ENCODE results near the gene ZGLP1.

ZGLP1 gene

GRCh38 chr19:10309423-10309822 lies at the start of gene ZGLP1:
ZGLP1 (minus strand) TSS chr19:10309815.
- no peaks in the 10 kb centered on the region for H3K27me3 ChIP-seq
- no peaks in the 10 kb centered on the region for H3K9me3 ChIP-seq
- peaks cover 13% of the 10 kb centered on the region for H4K20me1 ChIP-seq
- 0 out of 2 replicates have a peak within 1 kb of the TSS, but pooled peaks have one; percentile 31 for H3K4me3 ChIP-seq
- peak within 1 kb of the TSS; percentile 89 for H3K4me2 ChIP-seq
- peaks cover 53% of the 10 kb centered on the region for H3K4me1 ChIP-seq
- no peaks in the 10 kb centered on the region for H3K36me3 ChIP-seq
- peak within 1 kb of the TSS; percentile 38; the same call in 1 of the 2 replicates for H3K9ac ChIP-seq
- peak within 1 kb of the TSS; percentile 0; the same call in 1 of the 2 replicates for H3K27ac ChIP-seq
- no peak for TF ChIP-seq Cebpa-rat (IDR thresholded peaks at IDR 0.05)

DNA sequence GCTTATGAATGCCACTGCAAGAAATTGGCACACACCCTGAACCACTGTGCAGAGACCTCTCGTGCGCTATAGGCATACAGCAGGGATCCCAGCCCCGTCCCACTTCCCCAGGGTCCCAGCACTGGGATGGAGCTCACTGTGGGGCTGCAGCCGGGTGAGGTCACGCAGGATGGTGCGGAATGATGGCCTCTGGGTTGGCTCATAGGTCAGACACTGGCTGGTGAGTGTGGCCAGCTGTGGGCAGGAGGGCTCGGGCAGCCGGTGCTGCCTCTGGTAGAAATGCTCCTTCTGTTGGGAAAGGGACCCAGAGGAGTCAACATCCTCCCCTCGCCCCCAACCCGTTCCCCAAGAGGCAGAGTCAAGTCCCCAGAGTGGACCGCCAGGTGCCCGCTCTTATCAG lies 46.8 kb upstream of the ZGLP1 start:
- no peak overlapping the region for H3K4me3 ChIP-seq
- H3K36me3 ChIP-seq: peaks cover 97% of the 10 kb centered on the region
- H3K27me3 ChIP-seq: no peaks in the 10 kb centered on the region
- no peaks in the 10 kb centered on the region for H4K20me1 ChIP-seq
- no peak for TF ChIP-seq Cebpa-rat (IDR thresholded peaks at IDR 0.05)
- no peak overlapping the region for H3K4me2 ChIP-seq
- 0 out of 2 replicates have a peak overlapping the region, but pooled peaks have one; percentile 8 for H3K9ac ChIP-seq
- H3K27ac ChIP-seq: no peak overlapping the region
- H3K4me1 ChIP-seq: no peaks in the 10 kb centered on the region
- H3K9me3 ChIP-seq: no peaks in the 10 kb centered on the region

DNA sequence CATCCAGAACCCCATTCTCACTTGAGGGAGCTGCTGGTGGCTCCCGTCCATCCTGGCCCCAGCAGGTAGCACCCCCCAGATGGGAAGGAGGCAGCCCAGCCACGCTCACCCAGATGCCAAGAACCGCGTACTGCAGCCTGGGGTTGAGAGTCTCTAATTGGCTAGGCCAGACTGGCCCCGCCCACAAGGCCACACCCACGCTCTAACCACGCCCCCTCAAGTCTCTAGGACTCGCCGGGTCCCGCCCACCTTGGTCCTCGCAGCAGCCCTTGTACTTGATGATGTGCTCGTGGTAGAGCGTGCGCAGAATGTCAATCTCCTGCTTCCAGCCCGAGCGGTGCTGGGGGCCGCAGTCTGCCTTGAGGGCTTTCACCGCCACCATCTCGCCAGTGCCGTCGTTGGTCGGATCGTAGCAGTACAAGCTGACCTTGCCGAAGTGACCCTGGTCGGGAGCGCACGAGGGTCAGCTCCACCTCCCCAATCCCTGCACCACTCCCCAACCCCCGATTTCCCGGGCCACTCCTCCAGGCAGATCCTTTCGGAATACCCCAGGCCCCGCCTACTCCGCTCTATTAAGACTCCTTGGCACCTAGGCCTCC lies 44.3 kb upstream of the ZGLP1 start:
- Histone ChIP-seq H3K9me3 (no peaks in the 10 kb centered on the region), H3K27ac (no peak overlapping the region), H3K4me2 (no peak overlapping the region), H3K9ac (no peak overlapping the region), H3K36me3 (peaks cover 97% of the 10 kb centered on the region), H3K4me3 (no peak overlapping the region), H3K4me1 (no peaks in the 10 kb centered on the region), H4K20me1 (no peaks in the 10 kb centered on the region), H3K27me3 (no peaks in the 10 kb centered on the region)
- no peak for TF ChIP-seq Cebpa-rat (IDR thresholded peaks at IDR 0.05)

- Histone ChIP-seq H3K9ac (no peak overlapping the region), H3K4me2 (no peak overlapping the region), H3K27ac (no peak overlapping the region), H4K20me1 (no peaks in the 10 kb centered on the region), H3K27me3 (no peaks in the 10 kb centered on the region), H3K9me3 (no peaks in the 10 kb centered on the region), H3K36me3 (peaks cover 91% of the 10 kb centered on the region), H3K4me3 (no peak overlapping the region), H3K4me1 (no peaks in the 10 kb centered on the region)
- no peak for TF ChIP-seq Cebpa-rat (IDR thresholded peaks at IDR 0.05)
Observed at GRCh38 chr19:10352764-10353671, 43.4 kb upstream of the ZGLP1 start.

GRCh38 chr19:10346509-10346908 lies 36.9 kb upstream of the ZGLP1 start:
- Histone ChIP-seq H3K4me1 (no peaks in the 10 kb centered on the region), H3K27ac (no peak overlapping the region), H3K9me3 (no peaks in the 10 kb centered on the region), H3K27me3 (no peaks in the 10 kb centered on the region), H3K9ac (no peak overlapping the region), H4K20me1 (no peaks in the 10 kb centered on the region), H3K36me3 (peaks cover 30% of the 10 kb centered on the region), H3K4me2 (no peak overlapping the region), H3K4me3 (no peak overlapping the region)
- TF ChIP-seq Cebpa-rat (IDR thresholded peaks at IDR 0.05): no peak

DNA sequence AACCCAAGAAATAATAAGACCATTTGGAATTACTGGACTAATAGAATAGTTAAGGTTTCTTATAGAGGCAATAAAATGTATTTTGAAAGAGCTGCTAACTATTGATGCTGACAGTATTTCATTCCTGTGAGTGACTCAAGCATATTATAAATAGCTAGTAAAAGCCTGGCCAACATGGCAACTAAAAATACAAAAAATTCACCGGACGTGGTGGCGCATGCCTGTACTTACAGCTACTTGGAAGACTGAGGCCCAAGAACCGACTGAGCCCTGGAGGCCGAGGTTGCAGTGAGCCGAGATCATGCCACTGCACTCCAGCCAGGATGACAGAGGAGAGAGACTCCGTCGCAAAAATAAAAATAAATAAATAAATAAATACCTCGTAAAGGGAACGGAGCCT lies 35.2 kb upstream of the ZGLP1 start:
- no peaks in the 10 kb centered on the region for H4K20me1 ChIP-seq
- TF ChIP-seq Cebpa-rat (IDR thresholded peaks at IDR 0.05): no peak
- no peak overlapping the region for H3K4me3 ChIP-seq
- H3K36me3 ChIP-seq: peaks cover 12% of the 10 kb centered on the region
- no peak overlapping the region for H3K4me2 ChIP-seq
- peaks cover 13% of the 10 kb centered on the region for H3K4me1 ChIP-seq
- H3K27ac ChIP-seq: no peak overlapping the region
- no peaks in the 10 kb centered on the region for H3K9me3 ChIP-seq
- H3K27me3 ChIP-seq: no peaks in the 10 kb centered on the region
- H3K9ac ChIP-seq: no peak overlapping the region

DNA sequence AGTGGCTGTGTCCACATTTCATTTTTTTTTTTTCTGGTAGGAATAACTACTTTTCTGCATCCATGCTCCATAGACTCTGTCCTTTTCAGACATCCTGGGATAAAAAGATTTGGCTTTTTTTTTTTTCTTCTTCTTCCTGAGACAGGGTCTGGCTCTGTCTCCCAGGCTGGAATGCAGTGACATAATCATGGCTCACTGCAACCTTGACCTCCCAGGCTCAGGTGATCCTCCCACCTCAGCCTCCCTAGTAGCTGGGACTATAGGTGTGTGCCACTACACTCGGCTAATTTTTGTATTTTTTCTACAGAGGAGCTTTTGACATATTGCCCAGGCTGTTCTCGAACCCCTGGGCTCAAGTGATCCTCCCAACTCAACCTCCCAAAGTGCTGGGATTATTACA lies 33.9 kb upstream of the ZGLP1 start:
- Histone ChIP-seq H3K36me3 (no peaks in the 10 kb centered on the region), H3K27me3 (no peaks in the 10 kb centered on the region), H3K9me3 (no peaks in the 10 kb centered on the region), H3K4me1 (peaks cover 25% of the 10 kb centered on the region), H3K4me2 (no peak overlapping the region), H4K20me1 (no peaks in the 10 kb centered on the region), H3K9ac (no peak overlapping the region), H3K27ac (no peak overlapping the region), H3K4me3 (no peak overlapping the region)
- no peak for TF ChIP-seq Cebpa-rat (IDR thresholded peaks at IDR 0.05)

- TF ChIP-seq Cebpa-rat (IDR thresholded peaks at IDR 0.05): no peak
- H3K27ac ChIP-seq: peak overlapping the region; percentile 74
- peak overlapping the region; percentile 53; the same call in 1 of the 2 replicates for H3K4me3 ChIP-seq
- no peak overlapping the region; the same call in 1 of the 2 replicates for H3K9ac ChIP-seq
- H3K36me3 ChIP-seq: peaks cover 6% of the 10 kb centered on the region; the same call in 1 of the 2 replicates
- H3K27me3 ChIP-seq: no peaks in the 10 kb centered on the region
- H3K9me3 ChIP-seq: no peaks in the 10 kb centered on the region
- H3K4me2 ChIP-seq: peak overlapping the region; percentile 66
- no peaks in the 10 kb centered on the region for H4K20me1 ChIP-seq
- H3K4me1 ChIP-seq: peaks cover 28% of the 10 kb centered on the region
Observed at GRCh38 chr19:10339977-10340376, 30.4 kb upstream of the ZGLP1 start.

GRCh38 chr19:10339380-10339960 lies 29.9 kb upstream of the ZGLP1 start, which contains the start of gene ICAM3:
ICAM3 (minus strand) TSS chr19:10339624; CDS start chr19:10339614, 10 bp downstream.
- peak within 1 kb of the TSS; percentile 28; the same call in 1 of the 2 replicates for H3K9ac ChIP-seq
- no peaks in the 10 kb centered on the region for H3K27me3 ChIP-seq
- peak within 1 kb of the TSS; percentile 53 for H3K4me3 ChIP-seq
- peaks cover 33% of the 10 kb centered on the region for H3K4me1 ChIP-seq
- H3K9me3 ChIP-seq: no peaks in the 10 kb centered on the region
- peak within 1 kb of the TSS; percentile 74 for H3K27ac ChIP-seq
- TF ChIP-seq Cebpa-rat (IDR thresholded peaks at IDR 0.05): no peak
- peaks cover 6% of the 10 kb centered on the region; the same call in 1 of the 2 replicates for H3K36me3 ChIP-seq
- H3K4me2 ChIP-seq: peak within 1 kb of the TSS; percentile 66
- H4K20me1 ChIP-seq: no peaks in the 10 kb centered on the region

Measured in BLaER1 (cell line).